Fibroblast of skin of back (primary cell): ENCODE measurements around the gene KRT2.
"Not testable (repeated sequence)": the region's sequence is repeated elsewhere in the genome, so short reads cannot be mapped to it uniquely, and the experiment has no call there.

Experiments used
- DNase-seq: peaks from one replicate; pipeline ENCODE4 v3.0.0-alpha.2; 2013

Gene KRT2

GRCh38 chr12:52684431-52684830 is 32.4 kb upstream of the KRT2 start:
- no peak for DNase-seq

GRCh38 chr12:52683575-52684300 is 31.7 kb upstream of the KRT2 start:
- no peak for DNase-seq

GRCh38 chr12:52682938-52683574 is 31.0 kb upstream of the KRT2 start:
- DNase-seq: no peak

- no peak for DNase-seq
Measured at GRCh38 chr12:52682381-52682660, 30.3 kb upstream of the KRT2 start.

- DNase-seq: no peak
Measured at GRCh38 chr12:52681526-52682380, 29.7 kb upstream of the KRT2 start.

GRCh38 chr12:52680363-52680762 is 28.4 kb upstream of the KRT2 start, which contains the start of gene KRT1:
Gene KRT1 (minus strand): TSS chr12:52680407. CDS start chr12:52680348, 59 bp downstream.
- no peak for DNase-seq

- no peak for DNase-seq
Measured at GRCh38 chr12:52679875-52680274, 27.9 kb upstream of the KRT2 start.

GRCh38 chr12:52677671-52678070 is 25.7 kb upstream of the KRT2 start:
- DNase-seq: no peak

GRCh38 chr12:52677126-52677525 is 25.1 kb upstream of the KRT2 start:
- DNase-seq: no peak

GRCh38 chr12:52676163-52676562 is 24.2 kb upstream of the KRT2 start:
- no peak for DNase-seq

- DNase-seq: no peak
Measured at GRCh38 chr12:52675301-52675701, 23.3 kb upstream of the KRT2 start.

- DNase-seq: no peak
Measured at GRCh38 chr12:52674433-52674775, 22.4 kb upstream of the KRT2 start.

- DNase-seq: no peak
Measured at GRCh38 chr12:52673713-52674432, 21.9 kb upstream of the KRT2 start.

- DNase-seq: no peak
Measured at GRCh38 chr12:52673217-52673616, 21.2 kb upstream of the KRT2 start.

- no peak for DNase-seq
Measured at GRCh38 chr12:52672321-52672933, 20.4 kb upstream of the KRT2 start.

GRCh38 chr12:52670961-52671360 is 18.9 kb upstream of the KRT2 start:
- DNase-seq: no peak

GRCh38 chr12:52670506-52670905 is 18.5 kb upstream of the KRT2 start:
- DNase-seq: no peak

GRCh38 chr12:52669941-52670340 is 17.9 kb upstream of the KRT2 start:
- not testable (repeated sequence) for DNase-seq

GRCh38 chr12:52669426-52669825 is 17.4 kb upstream of the KRT2 start:
- no peak for DNase-seq

- no peak for DNase-seq
Measured at GRCh38 chr12:52667931-52668330, 15.9 kb upstream of the KRT2 start.

GRCh38 chr12:52667509-52667908 is 15.5 kb upstream of the KRT2 start:
- DNase-seq: no peak

- DNase-seq: no peak
Measured at GRCh38 chr12:52666471-52666870, 14.5 kb upstream of the KRT2 start.

- DNase-seq: no peak
Measured at GRCh38 chr12:52663420-52663819, 11.4 kb upstream of the KRT2 start.
